Measurements from ENCODE around the gene PTPRM.

Gene PTPRM

GRCh38 chr18:7755753-7756475 lies 188.8 kb downstream of the PTPRM start:
- DNase-seq (ENCODE audit: low read depth in 2 of 2): no peak

DNA sequence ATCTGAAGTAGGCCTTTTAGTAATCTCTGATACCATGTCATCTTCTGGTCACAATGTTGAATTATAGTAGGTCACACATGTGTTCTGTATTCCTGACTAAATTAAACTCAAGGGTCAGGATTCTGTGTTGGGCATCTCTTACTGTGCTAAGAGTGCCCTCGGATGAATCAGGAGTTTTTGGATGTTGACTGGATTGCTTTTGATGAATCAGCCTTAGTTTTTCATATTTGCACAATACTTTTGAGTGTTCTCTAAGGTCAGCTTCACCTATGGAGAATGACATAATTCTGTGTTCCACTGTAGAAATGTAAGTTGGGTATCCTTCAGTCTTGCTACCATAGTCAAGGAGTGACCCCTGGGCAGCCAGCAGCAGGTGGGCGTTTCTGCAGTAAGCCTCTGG lies 190.1 kb downstream of the PTPRM start:
- no peak for DNase-seq (ENCODE audit: low read depth in 2 of 2)

DNA sequence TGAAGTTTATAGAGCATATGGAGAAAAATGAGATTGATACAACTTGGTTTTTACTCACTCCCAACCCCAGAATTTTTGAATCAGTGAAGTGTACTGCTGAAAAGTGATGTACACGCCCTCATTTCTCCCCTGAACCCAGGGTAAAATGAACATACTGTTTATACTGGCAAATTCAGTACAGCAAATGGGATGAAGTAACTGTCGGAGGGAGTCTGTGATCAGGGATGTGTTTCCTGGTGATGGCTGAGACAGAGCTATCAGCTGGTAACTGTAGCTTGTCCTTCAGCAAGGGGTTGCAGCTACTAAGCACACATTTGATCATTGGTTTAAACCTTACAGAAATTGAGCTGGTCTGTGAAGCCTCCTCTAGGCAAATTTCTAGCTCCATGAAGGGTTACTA lies 191.6 kb downstream of the PTPRM start:
- no peak for DNase-seq (ENCODE audit: low read depth in 2 of 2)

GRCh38 chr18:7760967-7761948 lies 194.1 kb downstream of the PTPRM start:
- DNase-seq (ENCODE audit: low read depth in 2 of 2): no peak

GRCh38 chr18:7764405-7764804 lies 197.3 kb downstream of the PTPRM start:
- DNase-seq (ENCODE audit: low read depth in 2 of 2): no peak

GRCh38 chr18:7766346-7766745 lies 199.2 kb downstream of the PTPRM start:
- DNase-seq (ENCODE audit: low read depth in 2 of 2): no peak

- DNase-seq (ENCODE audit: low read depth in 2 of 2): no peak
Measured at GRCh38 chr18:7766817-7767216, 199.7 kb downstream of the PTPRM start.

- no peak for DNase-seq (ENCODE audit: low read depth in 2 of 2)
Measured at GRCh38 chr18:7770908-7771307, 203.8 kb downstream of the PTPRM start.

- no peak for DNase-seq (ENCODE audit: low read depth in 2 of 2)
Measured at GRCh38 chr18:7772510-7772888, 205.4 kb downstream of the PTPRM start.

- DNase-seq (ENCODE audit: low read depth in 2 of 2): no peak
Measured at GRCh38 chr18:7772951-7773350, 205.8 kb downstream of the PTPRM start.

GRCh38 chr18:7775128-7775527 lies 208.0 kb downstream of the PTPRM start:
- no peak for DNase-seq (ENCODE audit: low read depth in 2 of 2)

DNA sequence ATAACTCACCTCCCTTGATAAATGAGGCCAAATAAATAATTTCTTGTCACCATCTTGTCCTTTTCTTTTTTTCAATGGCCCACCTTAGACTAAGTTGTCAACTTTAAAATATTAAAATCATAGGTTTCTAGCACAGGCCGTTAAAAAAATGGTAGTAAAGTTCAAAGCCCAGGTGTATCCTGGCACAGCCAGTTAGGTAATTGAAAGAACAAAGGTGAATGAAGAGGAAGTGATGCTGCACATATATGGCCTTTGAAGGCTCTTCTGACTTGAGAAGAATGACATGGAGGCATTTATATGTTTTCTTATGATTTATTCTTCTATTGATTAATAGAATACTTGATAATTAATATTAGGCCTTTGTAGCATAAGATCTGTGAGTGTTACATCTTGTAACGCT lies 208.7 kb downstream of the PTPRM start:
- no peak for DNase-seq (ENCODE audit: low read depth in 2 of 2)

DNA sequence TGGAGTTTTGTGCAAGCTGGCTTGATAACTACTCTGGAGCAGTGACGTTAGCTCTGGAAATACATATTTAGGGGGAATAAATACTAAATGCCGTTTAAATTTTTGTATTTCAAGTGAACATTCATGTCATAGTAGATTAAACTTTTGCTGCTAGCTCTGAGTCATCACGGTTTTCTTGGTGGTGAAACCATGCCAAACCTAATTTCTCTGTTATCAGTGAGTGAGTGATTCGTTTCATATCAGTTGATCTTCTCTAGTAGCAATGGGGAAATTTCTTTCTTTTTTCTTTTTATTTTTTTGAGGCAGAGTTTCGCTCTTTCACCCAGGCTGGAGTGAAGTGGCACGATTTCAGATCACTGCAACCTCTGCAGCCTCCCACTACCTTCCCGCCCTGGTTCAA lies 211.1 kb downstream of the PTPRM start:
- DNase-seq (ENCODE audit: low read depth in 2 of 2): no peak

GRCh38 chr18:7779211-7779610 lies 212.1 kb downstream of the PTPRM start:
- no peak for DNase-seq (ENCODE audit: low read depth in 2 of 2)

DNA sequence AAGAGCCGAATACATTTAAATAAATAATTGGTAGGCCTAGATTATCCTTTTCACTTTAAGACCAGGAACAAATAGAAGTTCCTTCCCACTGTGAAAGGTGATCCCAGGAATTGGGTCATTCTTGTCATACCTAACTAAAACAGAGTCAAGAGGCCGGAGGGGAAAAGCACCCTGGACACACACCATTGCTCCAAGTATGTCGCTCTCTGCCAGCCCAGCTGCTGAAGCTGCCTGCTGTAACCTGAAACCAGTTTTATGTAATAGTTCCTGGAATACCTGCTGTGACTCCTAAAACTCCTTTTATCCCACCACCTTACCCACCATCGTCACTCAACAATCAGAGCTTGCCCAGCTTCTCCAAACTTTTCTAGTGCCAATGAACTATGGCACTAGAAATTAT lies 217.1 kb downstream of the PTPRM start:
- DNase-seq (ENCODE audit: low read depth in 2 of 2): no peak

GRCh38 chr18:7786569-7786968 lies 219.5 kb downstream of the PTPRM start:
- no peak for DNase-seq (ENCODE audit: low read depth in 2 of 2)

DNA sequence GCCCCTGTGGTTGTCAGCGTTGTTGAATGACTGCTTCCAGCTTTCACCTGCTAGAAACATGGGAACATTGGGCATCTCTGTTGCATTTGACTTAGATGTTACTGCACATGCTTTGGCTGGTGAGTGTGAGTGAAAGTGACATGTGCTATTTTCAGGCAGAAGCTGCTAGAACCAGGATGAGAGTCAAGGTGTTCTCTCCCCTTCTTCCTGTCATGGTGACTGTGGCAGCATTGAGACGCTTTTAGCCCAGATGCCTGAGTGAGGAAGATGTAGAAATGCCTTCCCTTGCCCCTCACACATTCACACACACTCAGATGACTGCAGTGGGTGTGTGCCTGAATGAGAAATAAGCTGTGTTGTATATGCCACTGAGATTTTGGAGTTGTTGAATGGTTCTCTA lies 220.2 kb downstream of the PTPRM start:
- no peak for DNase-seq (ENCODE audit: low read depth in 2 of 2)

GRCh38 chr18:7789856-7790552 lies 222.9 kb downstream of the PTPRM start:
- no peak for DNase-seq (ENCODE audit: low read depth in 2 of 2)

DNA sequence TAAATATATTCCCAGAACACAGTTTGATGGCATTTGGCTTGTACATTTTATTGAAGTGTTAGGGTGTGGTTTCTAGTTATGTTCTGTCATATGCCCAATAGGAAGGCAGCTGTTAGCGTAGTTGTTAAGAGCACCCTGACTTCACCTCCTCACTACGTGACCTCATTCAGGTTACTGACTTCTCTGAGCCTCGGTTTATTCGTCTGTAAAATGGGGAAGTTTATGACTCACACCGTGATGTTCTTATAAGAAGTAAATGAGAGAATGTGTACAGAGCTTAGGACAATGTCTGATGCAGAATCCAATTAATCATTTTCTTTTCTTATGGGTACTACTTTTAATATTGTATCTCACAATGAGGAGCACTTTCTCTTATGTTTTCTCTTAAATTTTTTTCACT lies 226.0 kb downstream of the PTPRM start:
- DNase-seq (ENCODE audit: low read depth in 2 of 2): no peak

GRCh38 chr18:7803956-7804469 lies 236.9 kb downstream of the PTPRM start:
- no peak for DNase-seq (ENCODE audit: low read depth in 2 of 2)

DNA sequence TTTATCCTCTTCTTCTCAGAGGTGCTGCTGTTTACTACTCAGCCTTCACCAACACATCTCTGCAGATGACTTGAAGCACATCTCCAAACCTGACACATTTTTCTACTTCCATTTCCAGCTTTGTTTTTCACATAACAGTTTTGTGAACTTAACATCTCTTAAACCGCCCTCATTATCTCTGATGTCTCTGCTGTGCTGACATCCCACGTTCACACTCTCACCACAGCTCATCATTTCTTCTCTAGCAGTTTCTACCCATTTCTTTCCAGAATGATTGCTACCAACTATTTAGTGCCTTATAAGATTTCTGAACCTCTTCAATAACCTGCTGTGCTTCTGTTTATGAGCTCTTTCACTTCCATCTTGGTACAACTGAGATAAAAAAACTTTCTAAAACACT lies 238.0 kb downstream of the PTPRM start:
- no peak for DNase-seq (ENCODE audit: low read depth in 2 of 2)

DNA sequence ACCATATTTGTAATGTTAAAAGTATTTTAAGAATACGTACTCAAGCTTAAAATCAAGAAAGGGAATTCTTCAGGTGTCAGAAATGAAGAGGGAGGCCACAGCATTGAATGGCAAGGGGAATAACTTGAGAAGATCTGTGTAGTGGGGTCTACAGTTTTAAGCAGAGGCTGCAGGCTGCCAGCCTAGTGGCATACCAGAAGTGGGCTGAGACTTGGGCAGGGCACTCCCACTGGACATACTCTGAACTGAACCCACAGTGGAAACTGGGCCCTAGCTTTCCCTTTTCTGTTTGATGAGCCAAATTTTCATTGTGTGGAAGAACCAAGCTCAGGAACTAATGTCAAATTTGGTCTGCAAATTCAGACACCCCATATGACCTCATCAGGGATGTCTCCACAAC lies 238.8 kb downstream of the PTPRM start:
- DNase-seq (ENCODE audit: low read depth in 2 of 2): no peak
